ENCODE results near the gene TATDN2.

The TATDN2 gene

DNA sequence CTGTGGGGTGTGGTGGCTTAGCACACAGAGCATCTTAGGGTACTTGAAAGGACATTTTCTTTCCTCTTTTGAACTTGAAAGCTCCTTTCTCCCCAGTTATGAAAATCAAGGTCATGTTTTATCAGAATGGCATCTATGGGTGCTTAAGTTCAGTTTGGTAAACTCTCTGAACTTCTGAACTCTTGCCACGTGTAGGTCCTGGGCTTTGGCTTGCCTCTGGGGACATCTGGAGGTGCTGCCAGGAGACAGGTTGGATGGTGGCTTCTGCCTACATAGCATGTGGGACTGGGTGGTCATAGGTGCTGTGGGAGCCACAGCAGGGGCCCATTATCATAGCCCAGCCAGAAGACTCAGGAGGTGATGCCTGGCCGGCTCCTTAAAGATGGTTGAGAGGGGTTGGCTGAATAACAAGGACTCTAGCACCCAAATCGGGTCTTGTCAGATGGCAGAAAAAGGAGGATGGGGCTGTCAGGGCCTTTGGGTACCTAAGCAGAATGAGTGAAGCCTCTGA is 28.9 kb downstream of the TATDN2 start:
- in situ Hi-C loops (cut with HindIII; ENCODE audit: low sequenced_read_pairs) = no loop called here
- no peak for DNase-seq (ENCODE audit: low read depth, low spot score)
- H3K4me3 ChIP-seq (ENCODE audit: low read depth, low read length) = no peak overlapping the region
- TF ChIP-seq, protein P1, sequence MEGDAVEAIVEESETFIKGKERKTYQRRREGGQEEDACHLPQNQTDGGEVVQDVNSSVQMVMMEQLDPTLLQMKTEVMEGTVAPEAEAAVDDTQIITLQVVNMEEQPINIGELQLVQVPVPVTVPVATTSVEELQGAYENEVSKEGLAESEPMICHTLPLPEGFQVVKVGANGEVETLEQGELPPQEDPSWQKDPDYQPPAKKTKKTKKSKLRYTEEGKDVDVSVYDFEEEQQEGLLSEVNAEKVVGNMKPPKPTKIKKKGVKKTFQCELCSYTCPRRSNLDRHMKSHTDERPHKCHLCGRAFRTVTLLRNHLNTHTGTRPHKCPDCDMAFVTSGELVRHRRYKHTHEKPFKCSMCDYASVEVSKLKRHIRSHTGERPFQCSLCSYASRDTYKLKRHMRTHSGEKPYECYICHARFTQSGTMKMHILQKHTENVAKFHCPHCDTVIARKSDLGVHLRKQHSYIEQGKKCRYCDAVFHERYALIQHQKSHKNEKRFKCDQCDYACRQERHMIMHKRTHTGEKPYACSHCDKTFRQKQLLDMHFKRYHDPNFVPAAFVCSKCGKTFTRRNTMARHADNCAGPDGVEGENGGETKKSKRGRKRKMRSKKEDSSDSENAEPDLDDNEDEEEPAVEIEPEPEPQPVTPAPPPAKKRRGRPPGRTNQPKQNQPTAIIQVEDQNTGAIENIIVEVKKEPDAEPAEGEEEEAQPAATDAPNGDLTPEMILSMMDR (IDR thresholded peaks at IDR 0.05; ENCODE audit: low read depth, low read length) = no peak

DNA sequence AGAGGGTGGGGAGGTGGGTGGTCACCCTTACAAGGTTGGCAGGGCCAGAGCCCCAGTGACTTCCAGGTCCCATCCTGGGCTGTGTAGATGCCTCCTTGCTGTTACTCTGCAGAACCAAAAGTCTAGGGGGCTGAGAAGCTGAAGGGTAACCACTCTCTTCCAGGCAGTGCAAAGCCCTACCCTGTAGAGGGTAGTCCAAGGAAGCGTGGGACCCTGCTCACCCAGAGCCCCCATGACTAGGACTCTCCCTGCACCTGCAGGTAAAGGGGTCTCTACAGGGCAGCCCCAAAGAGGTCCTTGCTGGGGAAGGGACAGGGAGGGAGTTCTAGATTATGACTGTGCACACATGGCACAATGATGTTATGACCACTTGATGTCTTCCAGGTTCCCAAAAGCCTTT is 30.2 kb downstream of the TATDN2 start:
- H3K4me3 ChIP-seq (ENCODE audit: low read depth, low read length) = no peak overlapping the region
- TF ChIP-seq, protein P1 (IDR thresholded peaks at IDR 0.05; ENCODE audit: low read depth, low read length) = no peak
- in situ Hi-C loops (cut with HindIII; ENCODE audit: low sequenced_read_pairs) = no loop called here
- no peak for DNase-seq (ENCODE audit: low read depth, low spot score)

DNA sequence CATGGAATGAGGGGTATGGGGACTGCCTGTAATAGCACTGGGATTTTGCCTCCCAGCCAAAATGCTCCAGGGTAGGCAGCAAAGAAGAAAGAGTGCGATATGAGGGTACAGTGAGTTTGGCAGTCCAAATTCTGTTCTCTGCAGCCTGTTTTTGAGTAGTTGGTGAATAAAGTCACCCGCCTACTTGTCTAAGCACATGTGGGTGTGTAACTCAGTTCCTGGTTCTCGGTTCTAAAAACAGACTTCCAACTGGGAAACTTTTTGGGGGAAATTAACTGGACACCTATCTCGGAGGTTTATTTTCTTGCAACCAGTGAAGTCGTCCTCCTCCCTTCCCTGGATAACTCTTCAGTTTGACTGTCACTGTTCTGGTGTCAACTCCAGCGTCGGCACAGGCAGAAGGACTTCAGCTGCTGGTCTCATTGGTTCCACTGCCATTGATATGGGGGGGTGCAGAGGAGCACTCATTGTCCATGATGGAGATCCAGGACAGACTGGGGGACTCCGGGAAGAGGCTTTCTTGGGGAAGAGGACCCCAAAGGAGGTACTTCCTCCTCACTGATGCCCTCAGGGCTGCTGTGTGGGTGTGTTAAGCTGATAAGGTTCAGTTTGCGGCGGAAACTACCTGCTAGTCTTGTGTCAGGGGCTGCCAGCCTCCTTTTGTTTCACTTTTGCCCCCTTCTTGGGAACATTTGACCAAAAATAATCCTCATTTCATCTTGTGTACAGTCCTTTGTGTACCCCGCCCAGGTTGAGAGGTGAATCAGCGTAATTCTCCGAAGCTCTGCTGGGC is 31.3 kb downstream of the TATDN2 start:
- no peak overlapping the region for H3K4me3 ChIP-seq (ENCODE audit: low read depth, low read length)
- no peak for DNase-seq (ENCODE audit: low read depth, low spot score)
- TF ChIP-seq, protein P1 (IDR thresholded peaks at IDR 0.05; ENCODE audit: low read depth, low read length) = no peak
- in situ Hi-C loops (cut with HindIII; ENCODE audit: low sequenced_read_pairs) = no loop called here

DNA sequence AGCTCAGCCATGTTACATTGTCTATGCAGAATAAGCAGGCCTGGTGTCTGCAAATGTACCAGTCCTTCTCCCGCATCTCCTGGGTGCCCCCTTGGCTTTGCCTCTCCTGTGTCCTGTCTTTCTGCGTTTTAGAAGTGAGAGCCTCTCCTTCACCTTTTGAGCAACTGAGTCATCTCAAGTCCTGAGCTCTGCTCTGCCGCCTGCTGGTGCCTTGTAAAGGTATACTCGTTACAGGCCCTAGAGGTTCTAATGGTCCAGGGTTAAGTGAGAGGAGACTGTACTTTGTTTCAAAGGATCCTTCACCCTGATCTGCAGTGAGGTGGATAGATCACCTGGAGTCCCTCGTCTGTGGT is 31.9 kb downstream of the TATDN2 start:
- no peak for DNase-seq (ENCODE audit: low read depth, low spot score)
- TF ChIP-seq, protein P1 (IDR thresholded peaks at IDR 0.05; ENCODE audit: low read depth, low read length) = peak; percentile 14
- H3K4me3 ChIP-seq (ENCODE audit: low read depth, low read length) = no peak overlapping the region
- in situ Hi-C loops (cut with HindIII; ENCODE audit: low sequenced_read_pairs) = no loop called here

DNA sequence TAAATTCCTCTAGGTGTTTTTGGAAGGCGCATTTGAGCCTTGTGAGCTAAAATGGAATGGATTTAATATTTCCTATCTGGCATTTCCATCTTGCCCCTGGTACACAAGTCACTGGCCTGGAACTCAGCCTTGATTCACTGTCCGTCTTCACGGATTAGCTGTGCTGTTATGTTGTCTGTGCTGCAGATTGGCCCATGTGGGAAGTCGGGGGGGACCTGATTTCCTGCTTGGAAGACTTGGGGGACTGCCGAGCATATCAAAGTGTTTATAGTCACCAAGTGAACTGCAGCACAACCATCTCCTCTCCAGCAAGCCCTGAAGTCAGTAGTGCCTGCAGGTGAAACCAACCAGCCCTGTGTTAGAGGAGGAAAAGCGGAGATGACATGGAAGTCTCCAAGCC is 32.3 kb downstream of the TATDN2 start:
- in situ Hi-C loops (cut with HindIII; ENCODE audit: low sequenced_read_pairs) = no loop called here
- H3K4me3 ChIP-seq (ENCODE audit: low read depth, low read length) = no peak overlapping the region
- no peak for DNase-seq (ENCODE audit: low read depth, low spot score)
- TF ChIP-seq, protein P1 (IDR thresholded peaks at IDR 0.05; ENCODE audit: low read depth, low read length) = no peak

DNA sequence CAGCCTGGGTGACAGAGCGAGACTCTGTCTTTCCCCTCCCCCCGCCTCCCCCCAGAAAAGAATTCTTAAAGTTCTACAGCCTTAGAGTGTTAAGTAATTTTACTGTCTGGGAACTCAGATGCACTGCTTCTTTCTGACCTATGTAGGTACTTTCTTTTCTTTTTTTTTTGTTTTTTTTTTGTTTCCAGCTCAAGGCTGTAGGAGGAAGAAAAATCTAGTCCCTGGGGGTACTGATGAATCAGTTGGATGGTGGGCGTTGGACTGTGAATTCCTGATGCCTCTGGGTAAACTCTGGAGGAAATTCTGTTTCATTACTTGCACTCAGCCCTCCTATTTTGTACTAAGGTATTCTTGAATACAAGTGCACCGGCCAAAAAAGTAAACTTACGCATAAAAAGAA is 33.7 kb downstream of the TATDN2 start:
- DNase-seq (ENCODE audit: low read depth, low spot score) = peak; percentile 37
- in situ Hi-C loops (cut with HindIII; ENCODE audit: low sequenced_read_pairs) = no loop called here
- H3K4me3 ChIP-seq (ENCODE audit: low read depth, low read length) = no peak overlapping the region
- TF ChIP-seq, protein P1 (IDR thresholded peaks at IDR 0.05; ENCODE audit: low read depth, low read length) = no peak
